Activated T-helper 2 cell treated with anti-CD3 and anti-CD28 coated beads, Interferon-gamma antibody, Interleukin-2, Interleukin-4, amounts not matched to agents 10 μg/mL and 5 μg/mL and 100 μg/mL, durations not matched to agents 14 hours and 24 hours and 36 hours (primary cell): ENCODE results near the gene FAM9C. TPM values are rescaled to one million over a fixed set of nuclear protein-coding genes. Genes with fewer than 3 reads are reported as not detected.
"Not testable (repeated sequence)": the region's sequence is repeated elsewhere in the genome, so short reads cannot be mapped to it uniquely, and the experiment has no call there.

Source experiments
- DNase-seq: peaks from one replicate; pipeline ENCODE4 v3.0.0; 2021; ENCODE audit warnings: low spot score
- H3K27ac Mint-ChIP-seq: one replicate; pipeline ENCODE4 v1.8.0; 2021; ENCODE audit warnings: mixed read lengths
- H3K27me3 Mint-ChIP-seq: one replicate; pipeline ENCODE4 v1.8.0; 2021; ENCODE audit warnings: low read depth, mixed read lengths
- H3K36me3 Mint-ChIP-seq: one replicate; pipeline ENCODE4 v1.8.0; 2021; ENCODE audit warnings: low read depth, mixed read lengths
- H3K4me1 Mint-ChIP-seq: one replicate; pipeline ENCODE4 v1.8.0; 2021; ENCODE audit warnings: low read depth, mixed read lengths
- H3K4me3 Mint-ChIP-seq: one replicate; pipeline ENCODE4 v1.8.0; 2021; ENCODE audit warnings: low read depth, mild to moderate bottlenecking, moderate library complexity, mixed read lengths
- H3K9me3 Mint-ChIP-seq: one replicate; pipeline ENCODE4 v1.8.0; 2021; ENCODE audit warnings: mixed read lengths
- intact Hi-C: fragments of 100-400 bp; cut with micrococcal nuclease; formaldehyde crosslinking; loops from one replicate; pipeline ENCODE4 v1.15.1; 2023
- total RNA-seq: library from RNA; stranded (reverse); gene quantifications from 2 replicates; pipeline ENCODE4 v1.2.3, GENCODE V29; 2022

FAM9C gene
- not detected in 2 replicates for total RNA-seq

GRCh38 chrX:13044441-13044840, at the start of gene FAM9C:
Gene FAM9C, minus strand, starts transcription at chrX:13044620. Its CDS starts 831 bp downstream, at chrX:13043789.
- H3K9me3 Mint-ChIP-seq = no peaks in the 10 kb centered on the region
- DNase-seq = no peak
- intact Hi-C loops = no loop called here
- no peak within 1 kb of the TSS for H3K4me3 Mint-ChIP-seq
- H3K27me3 Mint-ChIP-seq = no peaks in the 10 kb centered on the region
- H3K4me1 Mint-ChIP-seq = peaks cover 5% of the 10 kb centered on the region
- H3K36me3 Mint-ChIP-seq = no peaks in the 10 kb centered on the region
- no peak within 1 kb of the TSS for H3K27ac Mint-ChIP-seq

- Mint-ChIP-seq H3K4me3 (peak overlapping the region; percentile 69), H3K9me3 (no peaks in the 10 kb centered on the region), H3K27ac (peak overlapping the region; percentile 90), H3K36me3 (no peaks in the 10 kb centered on the region), H3K4me1 (peaks cover 60% of the 10 kb centered on the region), H3K27me3 (no peaks in the 10 kb centered on the region)
- intact Hi-C loops = loop anchor here (1.0 to 5.0 kb wide), 10 partner anchors 39 to 1331 kb away; partner anchors contain the start of gene GEMIN8
- no peak for DNase-seq
Measured at GRCh38 chrX:13093529-13094140, 49.2 kb upstream of the FAM9C start.

- no peaks in the 10 kb centered on the region for H3K36me3 Mint-ChIP-seq
- H3K27me3 Mint-ChIP-seq = no peaks in the 10 kb centered on the region
- H3K9me3 Mint-ChIP-seq = no peaks in the 10 kb centered on the region
- peak; percentile 76 for DNase-seq
- H3K4me3 Mint-ChIP-seq = peak overlapping the region; percentile 69
- peak overlapping the region; percentile 90 for H3K27ac Mint-ChIP-seq
- peaks cover 72% of the 10 kb centered on the region for H3K4me1 Mint-ChIP-seq
- intact Hi-C loops = loop anchor here (1.0 to 5.0 kb wide), 11 partner anchors 40 to 1330 kb away; partner anchors contain the start of gene GEMIN8
Measured at GRCh38 chrX:13092455-13092941, 48.1 kb upstream of the FAM9C start.

- DNase-seq = peak; percentile 30
- Mint-ChIP-seq H3K27me3 (no peaks in the 10 kb centered on the region), H3K36me3 (no peaks in the 10 kb centered on the region), H3K4me3 (peak overlapping the region; percentile 61), H3K27ac (peak overlapping the region; percentile 90), H3K9me3 (no peaks in the 10 kb centered on the region), H3K4me1 (peaks cover 77% of the 10 kb centered on the region)
- intact Hi-C loops = loop anchor here (5.0 kb wide), 7 partner anchors 41 to 1329 kb away; partner anchors contain the start of gene GEMIN8
Measured at GRCh38 chrX:13091111-13091765, 46.8 kb upstream of the FAM9C start.

GRCh38 chrX:13090339-13091110, 46.1 kb upstream of the FAM9C start:
- Mint-ChIP-seq H3K4me1 (peaks cover 75% of the 10 kb centered on the region), H3K36me3 (no peaks in the 10 kb centered on the region), H3K9me3 (no peaks in the 10 kb centered on the region), H3K4me3 (peak overlapping the region; percentile 61), H3K27ac (peak overlapping the region; percentile 90), H3K27me3 (no peaks in the 10 kb centered on the region)
- intact Hi-C loops = loop anchor here (5.0 kb wide), 7 partner anchors 42 to 1328 kb away; partner anchors contain the start of gene GEMIN8
- no peak for DNase-seq

- no peaks in the 10 kb centered on the region for H3K36me3 Mint-ChIP-seq
- H3K4me1 Mint-ChIP-seq = peaks cover 74% of the 10 kb centered on the region
- no peaks in the 10 kb centered on the region for H3K27me3 Mint-ChIP-seq
- DNase-seq = no peak
- H3K9me3 Mint-ChIP-seq = no peaks in the 10 kb centered on the region
- H3K27ac Mint-ChIP-seq = peak overlapping the region; percentile 90
- peak overlapping the region; percentile 61 for H3K4me3 Mint-ChIP-seq
- intact Hi-C loops = loop anchor here (5.0 kb wide), 7 partner anchors 42 to 1328 kb away; partner anchors contain the start of gene GEMIN8
Measured at GRCh38 chrX:13090027-13090338, 45.6 kb upstream of the FAM9C start.

GRCh38 chrX:13088156-13088487, 43.7 kb upstream of the FAM9C start:
- peak; percentile 21 for DNase-seq
- H3K4me1 Mint-ChIP-seq = peaks cover 69% of the 10 kb centered on the region

GRCh38 chrX:13087322-13088155, 43.1 kb upstream of the FAM9C start:
- H3K27me3 Mint-ChIP-seq = no peaks in the 10 kb centered on the region
- intact Hi-C loops = loop anchor here (1.0 kb wide), 5 partner anchors 11 to 140 kb away; no protein-coding TSS in a partner anchor
- peak; percentile 61 for DNase-seq
- peak overlapping the region; percentile 82 for H3K4me3 Mint-ChIP-seq
- H3K9me3 Mint-ChIP-seq = no peaks in the 10 kb centered on the region
- peak overlapping the region; percentile 100 for H3K27ac Mint-ChIP-seq
- no peaks in the 10 kb centered on the region for H3K36me3 Mint-ChIP-seq
- peaks cover 69% of the 10 kb centered on the region for H3K4me1 Mint-ChIP-seq

More at GRCh38 chrX:13088156-13088487, 43.7 kb upstream of the FAM9C start:
- no peaks in the 10 kb centered on the region for H3K27me3 Mint-ChIP-seq
- H3K27ac Mint-ChIP-seq = peak overlapping the region; percentile 100
- H3K36me3 Mint-ChIP-seq = no peaks in the 10 kb centered on the region
- H3K4me3 Mint-ChIP-seq = peak overlapping the region; percentile 82
- no peaks in the 10 kb centered on the region for H3K9me3 Mint-ChIP-seq
- intact Hi-C loops = no loop called here

GRCh38 chrX:13086793-13087321, 42.4 kb upstream of the FAM9C start:
- intact Hi-C loops = loop anchor here (1.0 kb wide), 5 partner anchors 11 to 140 kb away; no protein-coding TSS in a partner anchor
- not testable (repeated sequence) for H3K36me3 Mint-ChIP-seq, H3K27me3 Mint-ChIP-seq, H3K9me3 Mint-ChIP-seq, DNase-seq
- Mint-ChIP-seq H3K4me1 (peaks cover 72% of the 10 kb centered on the region), H3K4me3 (peak overlapping the region; percentile 82), H3K27ac (peak overlapping the region; percentile 100)

- peak overlapping the region; percentile 82 for H3K4me3 Mint-ChIP-seq
- H3K9me3 Mint-ChIP-seq = no peaks in the 10 kb centered on the region
- peaks cover 73% of the 10 kb centered on the region for H3K4me1 Mint-ChIP-seq
- intact Hi-C loops = no loop called here
- no peak for DNase-seq
- H3K27ac Mint-ChIP-seq = peak overlapping the region; percentile 100
- no peaks in the 10 kb centered on the region for H3K36me3 Mint-ChIP-seq
- no peaks in the 10 kb centered on the region for H3K27me3 Mint-ChIP-seq
Measured at GRCh38 chrX:13086076-13086475, 41.7 kb upstream of the FAM9C start.

- intact Hi-C loops = no loop called here
- no peaks in the 10 kb centered on the region for H3K27me3 Mint-ChIP-seq
- peak overlapping the region; percentile 82 for H3K4me3 Mint-ChIP-seq
Measured at GRCh38 chrX:13085526-13085925, 41.1 kb upstream of the FAM9C start.

GRCh38 chrX:13084611-13085010, 40.2 kb upstream of the FAM9C start:
- Mint-ChIP-seq H3K4me3 (no peak overlapping the region), H3K27me3 (no peaks in the 10 kb centered on the region), H3K36me3 (no peaks in the 10 kb centered on the region), H3K27ac (peak overlapping the region; percentile 60), H3K9me3 (no peaks in the 10 kb centered on the region), H3K4me1 (peaks cover 78% of the 10 kb centered on the region)
- intact Hi-C loops = no loop called here
- DNase-seq = no peak

More at GRCh38 chrX:13085526-13085925, 41.1 kb upstream of the FAM9C start:
- DNase-seq = peak; percentile 41
- Mint-ChIP-seq H3K36me3 (no peaks in the 10 kb centered on the region), H3K9me3 (no peaks in the 10 kb centered on the region), H3K27ac (peak overlapping the region; percentile 100), H3K4me1 (peaks cover 73% of the 10 kb centered on the region)
